SK-N-SH treated with all-trans-retinoic acid at 6 μM for 48 hours (cell line): Measurements from ENCODE around the gene NUB1.

Experiments used
- PATZ1 ChIP-seq: fragments of 250-450 bp; sonication (Bioruptor Pico); IDR thresholded peaks from 2 replicates; pipeline ENCODE4 v1.8.0; 2020; ENCODE audit warnings: mild to moderate bottlenecking, moderate library complexity, borderline replicate concordance
- TSHZ2 ChIP-seq: fragments of 250-450 bp; sonication (Bioruptor Pico); IDR thresholded peaks from 2 replicates; pipeline ENCODE4 v1.5.0; 2020; ENCODE audit warnings: mild to moderate bottlenecking, moderate library complexity

- TF ChIP-seq TSHZ2 (CRISPR knock-in tag) (no peak), PATZ1 (CRISPR knock-in tag) (no peak)
Observed at GRCh38 chr7:151304856-151305255, 36.8 kb upstream of the NUB1 start.
